Measurements from ENCODE around the gene CYB5RL.
"Not testable (repeated sequence)": the region's sequence is repeated elsewhere in the genome, so short reads cannot be mapped to it uniquely, and the experiment has no call there.

Gene CYB5RL

DNA sequence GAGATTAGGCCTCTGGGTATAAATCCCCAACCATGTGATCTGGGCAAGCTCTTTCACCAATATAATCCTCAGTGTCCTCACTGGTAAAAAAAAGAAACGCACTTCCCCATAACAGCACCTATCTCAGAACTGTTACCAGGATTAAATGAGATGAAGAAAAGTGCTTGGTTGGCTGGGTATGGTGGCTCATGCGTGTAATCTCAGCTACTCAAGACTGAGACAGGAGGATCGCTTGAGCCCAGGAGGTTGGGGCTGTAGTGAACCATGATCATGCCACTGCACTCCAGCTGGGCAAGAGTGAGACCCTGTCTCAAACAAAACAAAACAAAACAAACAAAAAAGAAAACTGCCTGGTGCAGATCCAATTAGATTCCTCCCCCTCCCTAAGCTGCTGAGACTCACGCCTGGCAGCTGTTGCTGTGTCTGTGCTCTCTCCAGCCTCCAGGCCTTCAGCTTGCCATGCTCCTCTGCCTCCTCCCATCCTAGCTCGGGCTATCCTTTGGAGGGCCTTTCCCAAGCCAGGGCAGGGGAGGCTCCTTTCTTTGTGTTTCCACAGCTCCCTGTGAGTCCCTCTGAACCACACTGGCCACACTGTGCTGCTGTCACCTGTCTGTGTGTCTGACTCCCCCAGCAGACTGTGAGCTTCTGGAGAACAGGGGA is 19.0 kb downstream of the CYB5RL start:
- no peak for DNase-seq

DNA sequence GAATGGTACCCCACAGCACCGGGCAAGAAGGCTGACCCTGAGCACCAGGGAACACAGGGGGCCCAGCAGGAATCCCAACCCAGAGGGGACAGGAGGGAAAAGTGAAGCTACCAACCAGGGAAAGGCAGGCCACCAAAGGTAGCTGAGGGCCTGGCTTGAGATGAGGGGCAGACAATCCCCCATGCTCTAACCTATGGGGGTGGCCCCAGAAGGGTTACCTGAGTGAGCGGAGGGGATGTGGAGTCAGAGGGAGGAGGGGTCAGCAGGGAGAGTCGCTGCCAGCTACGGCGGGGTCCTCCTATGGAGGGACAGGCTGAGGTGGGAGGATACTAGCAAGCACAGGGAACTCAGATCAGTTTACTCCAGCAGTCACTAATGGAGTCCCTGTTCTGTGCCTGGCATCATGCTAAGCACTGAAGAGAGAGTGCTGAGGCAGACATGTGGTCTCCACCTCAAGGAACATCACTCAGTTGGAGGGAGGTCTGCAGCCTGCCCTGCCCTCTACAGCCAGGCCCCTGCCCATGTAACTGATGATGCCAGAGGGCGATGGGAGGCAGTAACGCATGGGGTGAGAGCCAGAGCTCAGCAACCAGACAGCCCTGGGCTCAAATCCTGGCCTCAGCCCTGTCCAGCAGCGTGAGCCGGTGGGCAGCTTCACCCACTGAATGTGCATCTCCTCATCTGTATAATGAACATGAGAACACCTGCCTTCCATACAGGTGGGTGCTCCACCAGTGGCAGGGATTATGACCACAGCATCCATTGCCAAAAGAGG is 21.3 kb downstream of the CYB5RL start:
- no peak for DNase-seq

DNA sequence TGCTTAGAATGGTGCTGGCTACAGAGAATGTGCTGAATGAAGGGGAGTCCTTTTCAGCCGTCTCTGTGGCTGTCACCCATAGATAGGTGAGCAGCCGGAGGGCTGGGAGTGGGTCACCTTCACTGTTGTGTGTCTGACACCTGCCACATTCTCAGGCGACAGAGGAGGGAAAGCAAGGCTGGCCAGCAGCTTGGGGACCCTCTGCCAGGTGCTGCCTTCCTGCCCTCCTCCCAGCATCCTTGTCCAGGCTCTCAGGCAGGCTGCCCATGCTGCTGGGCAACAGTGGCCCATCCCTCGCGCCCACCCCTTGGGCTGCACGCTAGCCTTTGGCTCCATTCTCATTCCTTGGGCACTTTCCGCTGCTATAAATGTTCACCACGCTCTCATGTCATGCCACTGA is 22.1 kb downstream of the CYB5RL start:
- DNase-seq, result no peak

DNA sequence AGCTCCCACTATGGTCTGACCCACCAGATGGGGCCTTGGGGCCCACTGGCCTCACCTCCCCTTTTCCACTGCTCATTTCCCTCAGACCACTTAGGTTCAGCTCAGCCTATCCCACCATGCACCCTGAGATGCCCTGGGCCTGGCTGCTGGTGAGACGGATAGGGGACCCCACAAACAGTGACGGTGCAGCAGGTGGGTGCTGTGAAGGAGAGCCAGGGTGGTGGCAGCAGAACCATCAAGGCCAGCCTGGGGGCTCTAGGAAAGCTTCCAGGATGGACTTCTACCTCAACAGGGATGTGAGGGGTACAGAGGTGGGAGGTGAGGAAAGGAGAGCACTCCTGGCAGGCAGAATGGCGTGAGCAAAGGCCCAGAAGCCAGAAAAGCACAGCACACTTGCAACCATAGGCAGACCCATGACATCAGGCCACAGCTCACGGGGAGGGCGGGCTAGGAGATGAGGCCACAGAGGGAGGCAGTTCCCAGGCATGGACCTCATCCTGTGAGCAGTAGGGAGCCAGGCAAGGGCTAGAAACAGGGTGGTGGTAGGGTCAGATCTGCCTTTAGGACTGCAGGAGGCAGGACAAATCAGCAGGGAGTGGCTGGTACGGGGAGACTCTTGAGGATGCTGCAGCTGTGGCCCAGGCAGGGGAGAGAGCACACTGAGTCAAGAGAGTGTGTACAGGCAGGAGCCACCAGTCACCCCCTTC is 23.1 kb downstream of the CYB5RL start:
- DNase-seq, result no peak

DNA sequence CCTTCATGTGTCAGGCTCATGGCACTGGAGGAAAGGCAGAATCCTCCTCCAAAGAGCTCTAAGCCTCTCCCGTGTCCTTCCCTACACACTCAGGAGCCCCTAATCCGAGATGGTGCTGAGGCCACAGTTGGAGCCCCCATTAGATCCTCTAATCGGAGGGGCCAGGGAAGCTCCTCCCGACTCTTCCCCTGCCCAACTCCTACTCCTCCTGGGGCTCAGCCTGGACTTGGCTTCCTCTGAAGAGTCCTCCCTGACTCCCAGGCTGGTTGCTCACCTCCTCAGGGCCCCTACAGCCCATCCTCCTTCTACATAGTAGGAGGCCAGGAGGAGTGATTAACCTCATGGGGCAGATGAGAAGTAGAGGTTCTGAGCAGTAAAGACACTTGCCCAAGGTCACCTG is 25.7 kb downstream of the CYB5RL start:
- DNase-seq, result no peak

DNA sequence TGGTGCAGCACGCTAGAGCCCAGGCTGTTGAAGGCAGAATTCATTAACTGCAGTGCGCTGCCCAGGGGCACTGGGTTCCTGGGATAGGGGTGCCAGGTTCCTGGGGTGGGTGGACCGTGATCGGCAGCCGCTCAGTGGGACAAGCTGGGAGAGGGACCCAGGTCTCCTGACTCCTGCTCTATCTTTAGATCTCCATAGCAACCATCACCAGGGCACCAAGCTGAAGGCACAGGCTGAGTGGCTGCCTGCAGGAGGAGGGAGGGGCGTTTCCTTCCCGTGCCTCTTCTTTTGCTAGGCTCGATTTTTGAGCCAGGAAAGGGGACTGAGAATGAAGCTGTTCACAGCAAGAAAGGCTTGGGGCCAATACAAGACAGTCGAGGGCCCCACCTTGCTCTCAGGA is 26.1 kb downstream of the CYB5RL start:
- DNase-seq, result no peak

DNA sequence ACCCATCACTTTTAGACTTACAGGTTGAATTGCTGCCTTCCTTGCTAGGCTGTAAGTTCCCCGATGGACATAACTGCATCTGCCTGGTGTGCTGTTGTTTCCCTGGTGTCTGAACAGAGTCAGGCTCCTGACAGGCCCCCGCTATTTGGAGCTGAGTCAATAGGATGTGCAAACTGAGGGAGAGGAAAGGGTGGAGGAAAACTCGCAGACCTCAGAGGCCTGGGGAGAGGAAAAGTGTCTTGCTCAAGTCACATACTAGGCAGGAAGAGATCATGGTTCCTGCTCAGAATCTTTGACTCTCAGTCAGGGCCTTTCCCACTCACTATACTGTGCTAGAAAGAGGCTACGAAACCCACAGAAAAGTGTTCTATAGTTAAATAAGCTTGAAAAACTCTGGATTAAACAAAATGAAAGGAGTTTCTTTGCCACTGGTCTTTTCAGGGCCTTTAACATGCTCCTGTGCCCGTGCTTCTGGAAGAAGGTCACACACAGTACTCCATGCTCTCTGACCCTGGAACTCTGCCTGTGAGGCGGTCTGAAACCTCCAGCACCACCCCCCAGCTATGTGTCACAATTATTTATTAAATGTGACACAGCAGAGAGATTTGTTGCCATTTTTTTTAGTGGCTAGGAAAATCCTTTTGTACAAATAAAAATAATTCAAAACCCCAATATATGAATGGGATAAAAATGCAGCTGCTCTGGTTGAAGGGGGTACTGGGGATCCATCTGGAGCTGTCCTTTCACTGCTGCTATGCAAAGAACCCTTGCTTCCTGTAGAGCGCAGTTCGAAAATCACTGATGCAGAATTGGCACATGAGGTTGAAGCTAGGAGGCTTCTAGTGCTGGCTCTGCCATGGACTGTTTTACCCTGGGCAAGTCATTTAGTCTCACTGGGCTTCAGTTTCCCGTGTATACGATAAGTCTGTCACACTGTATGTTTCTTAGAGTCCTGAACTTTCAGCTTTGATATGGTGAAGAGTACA is 26.9 kb downstream of the CYB5RL start:
- no peak for DNase-seq

DNA sequence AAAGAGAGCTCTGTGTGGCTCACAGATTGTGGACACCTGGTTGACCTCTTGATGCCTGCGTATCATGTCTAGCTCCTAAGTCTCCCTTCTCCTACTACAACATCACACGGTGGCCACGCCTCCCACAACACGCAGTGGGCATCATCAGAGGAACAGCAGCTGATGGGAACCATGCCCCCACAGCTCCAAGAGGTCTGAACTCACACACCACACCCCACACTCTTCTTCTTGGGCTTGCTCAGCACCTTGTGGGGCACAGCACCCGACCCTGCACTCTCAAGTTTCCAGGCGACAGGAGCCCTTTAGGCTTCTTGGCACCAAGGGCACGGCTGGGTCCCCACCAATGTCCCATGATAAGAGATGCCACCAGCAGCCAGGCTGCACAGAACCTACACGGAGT is 28.2 kb downstream of the CYB5RL start:
- DNase-seq, result no peak

DNA sequence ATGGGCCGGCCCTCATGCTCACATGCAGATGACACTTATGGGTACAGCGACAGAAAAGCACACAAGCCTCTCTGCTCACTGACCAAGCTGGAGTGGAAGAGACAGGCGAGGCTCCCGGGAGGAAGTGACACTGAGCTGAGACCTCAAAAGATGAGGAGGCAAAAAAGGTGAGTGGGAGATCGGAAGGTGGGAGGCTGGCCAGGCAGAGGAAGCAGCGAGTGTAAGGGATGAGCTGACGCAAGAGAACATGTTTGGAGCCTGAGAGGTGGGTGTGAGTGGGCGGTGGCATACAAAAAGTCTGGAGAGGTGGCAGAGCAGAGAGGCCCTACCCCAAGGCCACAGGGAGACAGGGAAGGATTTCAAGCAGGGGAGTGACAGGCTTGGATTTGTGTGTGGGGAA is 28.8 kb downstream of the CYB5RL start:
- DNase-seq, result no peak

DNA sequence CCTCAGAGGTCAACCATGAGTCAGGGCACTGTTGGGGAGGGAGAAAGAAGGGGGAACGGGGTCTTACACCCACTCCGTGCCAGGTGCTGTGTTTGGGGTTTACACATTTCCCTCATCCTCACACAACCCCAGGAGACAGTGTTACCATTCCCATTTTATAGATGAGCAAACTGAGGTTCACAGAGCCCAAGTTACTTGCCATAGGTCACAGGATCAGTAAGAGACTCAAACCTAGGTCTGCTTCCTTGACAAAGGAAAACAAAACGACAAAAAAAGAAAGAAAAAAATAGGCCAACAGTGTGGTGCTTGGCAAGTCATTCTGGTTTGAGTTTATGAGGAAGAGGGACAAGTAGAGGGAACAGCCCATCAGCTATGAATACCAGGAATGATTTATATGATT is 30.8 kb downstream of the CYB5RL start:
- no peak for DNase-seq

DNA sequence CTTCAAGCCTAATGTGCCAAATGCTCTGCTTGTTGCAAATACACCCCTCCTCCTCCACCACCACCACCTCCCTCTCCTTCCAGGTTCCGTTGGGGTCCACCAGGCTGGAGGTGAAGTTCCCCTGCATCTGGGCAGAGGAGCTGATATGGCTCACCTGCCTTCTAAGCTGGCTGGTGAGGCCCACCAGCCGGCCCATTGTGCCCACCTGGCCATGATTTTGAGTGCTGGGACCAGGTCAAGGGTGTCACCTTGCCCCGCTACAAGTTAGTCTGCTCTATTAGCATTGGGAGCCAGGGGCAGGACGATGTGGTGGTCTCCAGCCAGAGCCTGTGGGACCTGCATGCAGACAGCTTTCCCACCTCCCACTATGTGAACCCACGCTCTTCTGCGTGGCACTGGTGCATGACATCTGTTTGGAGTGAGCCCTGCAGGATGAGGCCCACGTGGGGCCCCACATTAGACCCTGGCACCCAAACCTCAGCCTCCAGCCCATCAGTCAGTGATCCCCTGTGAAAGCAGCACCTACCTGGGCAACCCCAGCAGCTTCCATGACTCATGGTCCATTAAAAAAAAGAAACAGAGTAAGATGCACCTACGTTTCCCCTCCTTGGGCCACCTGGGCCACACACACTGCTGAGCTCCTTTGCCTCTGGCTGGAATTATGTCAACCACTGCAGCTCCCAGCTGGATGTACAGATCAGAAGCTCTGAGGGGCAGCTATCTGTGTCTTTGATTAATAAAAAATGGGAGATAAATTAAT is 31.4 kb downstream of the CYB5RL start:
- no peak for DNase-seq

DNA sequence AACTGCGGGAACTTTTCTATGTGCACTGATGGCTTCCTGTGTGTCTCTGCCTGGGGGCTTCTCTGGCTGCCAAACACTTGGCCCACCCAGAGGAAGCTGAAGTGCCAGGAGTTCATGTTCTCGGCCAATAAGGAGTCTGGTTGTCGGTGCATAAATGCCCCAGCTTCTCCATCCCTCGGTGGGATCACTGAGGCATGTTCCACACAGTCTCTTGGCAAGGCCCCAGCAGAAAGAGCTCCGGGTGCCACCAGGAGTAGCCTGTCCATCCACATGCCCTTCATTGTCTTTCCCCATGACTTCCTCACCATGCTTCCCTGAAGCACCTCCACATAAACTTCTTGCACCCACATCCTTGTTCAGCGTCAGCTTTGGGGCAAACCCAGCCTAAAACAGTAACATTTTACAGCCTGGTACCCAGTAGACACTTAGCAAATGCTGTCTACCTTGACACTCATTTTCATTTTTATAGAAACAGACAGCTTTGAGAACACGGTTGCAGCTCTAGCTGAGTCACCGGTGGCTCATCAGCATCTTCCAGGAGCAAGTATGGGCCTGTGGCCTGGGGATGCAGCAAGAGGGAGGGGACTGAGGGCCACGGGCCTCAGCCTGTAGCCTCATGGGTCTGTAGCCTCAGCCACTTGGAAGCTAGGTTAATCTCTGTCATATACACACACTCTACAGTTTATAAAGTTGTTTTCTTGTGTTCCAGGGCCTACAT is 32.2 kb downstream of the CYB5RL start:
- DNase-seq, result no peak

DNA sequence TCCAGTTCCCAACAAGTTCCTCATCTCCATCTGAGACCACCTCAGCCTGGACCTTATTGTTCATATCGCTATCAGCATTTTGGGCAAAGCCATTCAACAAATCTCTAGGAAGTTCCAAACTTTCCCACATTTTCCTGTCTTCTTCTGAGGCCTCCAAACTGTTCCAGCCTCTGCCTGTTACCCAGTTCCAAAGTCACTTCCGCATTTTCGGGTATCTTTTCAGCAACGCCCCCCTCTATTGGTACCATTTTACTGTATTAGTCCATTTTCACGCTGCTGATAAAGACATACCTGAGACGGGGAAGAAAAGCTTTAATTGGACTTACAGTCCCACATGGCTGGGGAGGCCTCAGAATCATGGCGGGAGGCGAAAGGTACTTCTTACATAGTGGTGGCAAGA is 33.5 kb downstream of the CYB5RL start:
- DNase-seq, result not testable (repeated sequence)

DNA sequence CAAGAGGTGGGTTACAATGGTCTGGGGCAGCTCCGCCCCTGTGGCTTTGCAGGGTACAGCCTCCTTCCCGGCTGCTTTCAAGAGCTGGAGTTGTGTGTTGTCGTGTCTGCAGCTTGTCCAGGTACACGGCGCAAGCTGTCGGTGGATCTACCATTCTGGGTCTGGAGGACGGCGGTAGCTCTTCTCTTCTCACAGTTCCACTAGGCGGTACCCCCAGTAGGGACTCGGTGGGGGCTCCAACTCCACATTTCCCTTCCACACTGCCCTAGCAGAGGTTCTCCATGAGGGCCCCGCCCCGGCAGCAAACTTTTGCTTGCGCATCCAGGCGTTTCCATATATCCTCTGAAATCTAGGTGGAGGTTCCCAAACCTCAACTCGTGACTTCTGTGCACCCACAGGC is 34.7 kb downstream of the CYB5RL start:
- DNase-seq, result no peak

DNA sequence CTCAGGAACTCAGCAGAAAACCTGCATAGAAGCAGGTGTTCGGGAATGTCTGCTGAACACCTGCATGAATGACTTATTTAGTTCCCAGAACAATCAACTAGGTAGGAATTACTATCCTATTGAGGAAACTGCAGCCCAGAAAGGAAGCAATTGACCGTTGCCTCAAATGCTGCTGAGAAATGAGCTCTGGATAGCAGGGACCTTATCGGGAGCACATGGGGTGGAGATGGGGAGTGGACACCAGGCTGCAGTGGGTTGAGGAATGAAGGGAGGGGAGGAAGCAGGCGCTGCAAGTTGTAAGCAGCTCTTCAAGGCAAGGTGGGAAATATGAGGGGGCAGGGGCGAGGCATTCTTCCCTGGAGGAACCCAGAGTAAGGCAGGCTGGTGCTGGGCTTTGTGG is 36.3 kb downstream of the CYB5RL start:
- DNase-seq, result no peak

DNA sequence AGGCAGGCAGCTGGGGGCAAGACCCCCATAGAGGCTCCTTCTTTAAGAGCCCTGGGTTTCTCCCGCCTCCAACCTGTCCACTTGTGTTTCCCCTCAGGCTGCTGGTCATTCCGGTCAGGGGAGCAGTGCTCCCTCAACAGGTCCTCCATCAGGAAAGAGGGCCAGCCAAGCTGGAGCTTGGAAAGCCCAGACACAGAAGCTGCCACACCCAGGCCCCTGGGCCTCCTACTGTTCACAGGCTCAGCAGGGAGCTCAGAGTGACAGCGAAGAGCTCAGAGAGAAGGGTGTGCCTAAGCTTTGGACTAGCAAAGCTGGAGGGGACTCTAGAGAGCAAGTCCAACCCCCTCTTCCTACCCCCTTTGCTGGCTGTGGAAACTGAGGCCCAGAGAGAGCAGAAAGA is 36.8 kb downstream of the CYB5RL start:
- no peak for DNase-seq

DNA sequence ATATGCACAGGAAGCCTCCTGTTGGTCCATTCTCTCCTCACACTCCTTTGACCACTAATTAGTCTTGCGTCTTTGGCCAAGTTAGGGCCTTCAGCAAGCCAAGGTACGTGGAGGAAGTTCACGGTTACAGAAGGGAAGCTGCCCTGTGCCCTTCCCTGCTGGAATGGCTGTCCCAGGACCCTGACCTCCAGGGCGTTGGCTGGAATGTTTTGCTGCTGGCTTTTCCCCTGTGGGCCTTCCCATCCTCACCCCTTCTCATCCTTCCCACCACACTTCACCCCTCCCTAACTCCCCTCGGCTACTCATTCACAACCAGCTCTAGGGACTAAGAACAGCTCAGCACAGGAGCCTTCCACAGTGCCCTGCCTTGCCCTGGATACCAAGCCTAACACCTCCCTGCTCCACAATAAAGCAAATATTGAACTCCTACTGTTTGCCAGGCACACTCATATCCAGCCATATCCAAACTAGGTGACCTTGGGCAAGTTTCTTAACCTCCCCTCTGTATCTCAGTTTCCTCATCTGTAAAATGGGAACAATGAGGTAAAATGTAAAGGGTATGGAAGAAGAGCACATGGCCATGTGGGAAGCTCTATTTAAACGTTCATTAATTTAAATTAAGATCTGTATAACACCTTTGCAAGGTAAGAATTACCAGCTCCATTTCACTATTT is 38.2 kb downstream of the CYB5RL start:
- DNase-seq, result no peak

DNA sequence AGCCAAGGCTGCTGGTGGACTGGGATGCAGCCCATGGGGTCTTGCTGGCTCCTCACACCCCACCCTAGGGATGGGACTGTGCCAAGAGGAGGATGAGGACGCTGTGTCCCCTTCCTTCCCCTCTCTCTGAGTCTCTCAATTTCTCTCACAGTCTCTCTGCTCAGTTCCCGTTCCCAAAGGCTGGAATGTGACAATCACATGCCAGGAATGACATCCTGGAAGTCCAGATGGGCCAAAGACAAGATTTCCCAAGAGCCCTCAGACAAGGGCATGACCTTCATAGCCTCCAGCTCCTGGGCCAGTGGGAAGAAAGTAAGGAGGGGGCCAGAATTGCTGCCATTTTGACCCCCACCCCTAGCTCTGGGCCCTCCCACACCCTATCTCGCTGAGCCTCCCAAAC is 39.5 kb downstream of the CYB5RL start:
- no peak for DNase-seq

DNA sequence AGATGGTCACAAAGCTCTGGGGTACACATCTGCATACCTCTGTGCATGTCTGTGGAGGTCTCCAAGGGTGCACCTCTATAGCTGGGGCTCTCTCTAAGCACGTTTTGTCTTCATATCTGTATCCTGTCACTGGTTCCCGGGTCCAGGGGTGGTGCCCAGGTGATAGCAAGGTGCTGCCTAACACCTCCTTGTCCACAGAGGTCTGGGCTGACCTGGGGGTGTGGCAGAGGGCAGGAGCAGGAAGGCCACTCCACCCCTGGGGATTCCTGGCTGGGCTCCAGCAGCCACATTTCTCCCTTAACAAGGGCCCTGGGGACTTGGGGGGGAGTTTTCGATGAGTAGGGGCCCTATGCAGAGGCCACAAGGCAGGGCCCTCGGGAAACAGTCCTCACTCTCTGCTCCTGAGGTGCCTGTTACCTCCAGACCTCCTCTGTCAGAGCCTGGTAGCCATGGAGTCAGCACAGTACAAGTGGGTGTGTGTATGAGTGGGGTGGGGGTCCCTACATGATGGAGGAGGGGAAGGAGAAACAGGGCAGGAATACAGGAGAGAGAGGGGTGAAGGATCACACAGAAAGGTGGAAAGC is 40.0 kb downstream of the CYB5RL start:
- DNase-seq, result no peak

DNA sequence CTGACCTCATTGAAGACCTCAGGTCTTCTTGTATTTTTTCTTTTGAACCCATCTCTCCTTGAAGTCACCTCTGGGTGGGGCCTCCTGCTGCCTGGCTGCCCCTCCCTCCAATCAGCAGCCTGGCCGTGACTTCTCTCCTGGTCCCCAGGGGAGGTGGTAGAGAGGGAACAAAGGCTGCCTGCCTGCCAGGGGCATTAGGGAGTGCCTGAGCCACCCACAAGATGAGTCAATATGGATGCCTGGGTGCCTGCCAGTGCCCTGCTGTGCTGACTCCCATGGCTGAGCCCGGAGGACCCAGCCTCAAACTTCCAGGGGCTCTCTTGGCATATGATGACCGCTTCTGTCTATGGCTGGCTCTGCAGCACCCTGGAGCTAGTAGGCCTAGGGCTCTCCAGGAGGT is 41.8 kb downstream of the CYB5RL start:
- DNase-seq, result no peak

DNA sequence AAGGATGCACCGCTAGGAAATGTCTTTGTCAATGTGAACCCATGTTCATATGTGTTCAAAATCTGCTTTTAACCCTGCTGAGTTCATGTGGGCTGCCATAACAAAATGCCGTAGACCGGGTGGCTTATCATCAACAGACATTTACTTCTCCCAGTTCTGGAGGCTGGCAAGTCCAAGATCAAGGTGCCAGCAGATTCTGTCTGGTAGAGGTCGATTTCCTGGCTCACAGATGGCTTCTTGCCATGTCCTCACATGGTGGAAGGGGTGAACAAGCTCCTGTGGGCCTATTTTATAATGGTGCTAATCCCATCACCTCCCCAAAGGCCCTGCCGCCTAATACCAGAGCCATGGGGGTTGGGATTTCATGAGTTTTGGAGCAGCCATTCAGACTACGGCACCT is 42.4 kb downstream of the CYB5RL start:
- DNase-seq, result no peak

Data from activated CD4-positive, alpha-beta T cell treated with anti-CD3 and anti-CD28 coated beads, Interleukin-10, Interleukin-2, amounts not matched to agents 100 ng/mL and 50 ng/mL, durations not matched to agents 16 hours and 8 hours (primary cell).